Cardiac muscle cell (in vitro differentiated cells and primary cell): ENCODE data around the gene BEAN1. TPM values are rescaled to one million over a fixed set of nuclear protein-coding genes. Genes with fewer than 3 reads are reported as not detected.

ENCODE experiments used
- DNase-seq, 2 donors: peaks; one replicate each; pipeline versions ENCODE4 v3.0.0 to v3.0.0-alpha.2; 2010 to 2017; ENCODE audit warnings: low read depth in 1 of 2, low spot score in 1 of 2
- H3K27ac ChIP-seq: fragments of 200-600 bp; sonication (generic); 2 replicates; pipeline ENCODE4 v1.5.1; 2016
- H3K27me3 ChIP-seq: fragments of 200-600 bp; sonication (generic); 2 replicates; pipeline ENCODE4 v1.6.0; 2016; ENCODE audit warnings: control low read depth
- H3K36me3 ChIP-seq: fragments of 200-600 bp; sonication (generic); 2 replicates; pipeline ENCODE4 v1.5.1; 2016; ENCODE audit warnings: control low read depth
- H3K4me1 ChIP-seq: fragments of 200-600 bp; sonication (generic); 2 replicates; pipeline ENCODE4 v1.8.1; 2017; ENCODE audit warnings: low read depth, mild to moderate bottlenecking, mixed run types
- H3K4me3 ChIP-seq: fragments of 200-600 bp; sonication (generic); 2 replicates; pipeline ENCODE4 v1.5.1; 2016; ENCODE audit warnings: mild to moderate bottlenecking
- H3K9me3 ChIP-seq: fragments of 200-600 bp; sonication (generic); 2 replicates; pipeline ENCODE4 v1.5.1; 2017; ENCODE audit warnings: low read depth, mild to moderate bottlenecking, control low read depth
- CTCF ChIP-seq: IDR thresholded peaks from 2 replicates; pipeline ENCODE4 v1.5.1; 2012; ENCODE audit warnings: low read depth, mild to moderate bottlenecking, low read length
- polyA plus RNA-seq: library from polyadenylated mRNA; unstranded; fragments of >200 nt; fragmentation: Nextera tagmentation; extraction: Ambion mirVana; gene quantifications from 2 replicates; pipeline ENCODE4 v1.2.1, GENCODE V29; 2016
- total RNA-seq: library from RNA; depleted of rRNA; stranded (reverse); fragments of >200 nt; gene quantifications from 2 replicates; pipeline ENCODE4 v1.2.3, GENCODE V29; 2016

BEAN1 gene
- total and polyA plus RNA-seq, 2 experiments from 2014 or later = 1.2 to 2.9 TPM

- TF ChIP-seq CTCF = no peak
- Histone ChIP-seq H3K27me3 (peaks cover 11% of the 10 kb centered on the region), H3K27ac (no peak overlapping the region), H3K4me3 (no peak overlapping the region), H3K4me1 (no peaks in the 10 kb centered on the region), H3K36me3 (no peaks in the 10 kb centered on the region), H3K9me3 (no peaks in the 10 kb centered on the region)
- DNase-seq = no peak
Observed at GRCh38 chr16:66442502-66443268, 15.6 kb downstream of the BEAN1 start.

- Histone ChIP-seq H3K4me1 (no peaks in the 10 kb centered on the region), H3K36me3 (no peaks in the 10 kb centered on the region), H3K27me3 (peaks cover 11% of the 10 kb centered on the region), H3K9me3 (no peaks in the 10 kb centered on the region), H3K27ac (no peak overlapping the region), H3K4me3 (no peak overlapping the region)
- DNase-seq = peak in 1 of 2 donors; percentile 12
- TF ChIP-seq CTCF = no peak
Observed at GRCh38 chr16:66443269-66443652, 16.2 kb downstream of the BEAN1 start.

GRCh38 chr16:66444049-66444481 lies 17.0 kb downstream of the BEAN1 start:
- H3K4me1 ChIP-seq = no peaks in the 10 kb centered on the region
- no peak for DNase-seq
- no peaks in the 10 kb centered on the region for H3K9me3 ChIP-seq
- TF ChIP-seq CTCF = no peak
- H3K27ac ChIP-seq = no peak overlapping the region
- H3K27me3 ChIP-seq = peaks cover 11% of the 10 kb centered on the region
- no peaks in the 10 kb centered on the region for H3K36me3 ChIP-seq
- no peak overlapping the region for H3K4me3 ChIP-seq

GRCh38 chr16:66446737-66447136 lies 19.6 kb downstream of the BEAN1 start:
- Histone ChIP-seq H3K9me3 (no peaks in the 10 kb centered on the region), H3K27ac (no peak overlapping the region), H3K27me3 (peaks cover 5% of the 10 kb centered on the region), H3K4me3 (no peak overlapping the region), H3K4me1 (no peaks in the 10 kb centered on the region), H3K36me3 (no peaks in the 10 kb centered on the region)
- DNase-seq = no peak
- TF ChIP-seq CTCF = no peak

- TF ChIP-seq CTCF = no peak
- Histone ChIP-seq H3K9me3 (no peaks in the 10 kb centered on the region), H3K36me3 (no peaks in the 10 kb centered on the region), H3K27me3 (peaks cover 4% of the 10 kb centered on the region), H3K4me1 (no peaks in the 10 kb centered on the region), H3K27ac (no peak overlapping the region), H3K4me3 (no peak overlapping the region)
- DNase-seq = no peak
Observed at GRCh38 chr16:66447491-66447890, 20.4 kb downstream of the BEAN1 start.
